T-helper 9 cell (primary cell): ENCODE data around the gene ATP2B2.

Experiments used
- DNase-seq: peaks from one replicate; pipeline ENCODE4 v3.0.0-alpha.2; 2020

The ATP2B2 gene

GRCh38 chr3:10528046-10528445, 22.7 kb upstream of the ATP2B2 start:
- DNase-seq: no peak

- no peak for DNase-seq
These were observed 22.1 kb upstream of the ATP2B2 start for GRCh38 chr3:10527295-10528001.

- DNase-seq: no peak
These were observed 21.0 kb upstream of the ATP2B2 start for GRCh38 chr3:10526366-10526765.

GRCh38 chr3:10524799-10525301, 19.5 kb upstream of the ATP2B2 start:
- no peak for DNase-seq

- DNase-seq: no peak
These were observed 18.9 kb upstream of the ATP2B2 start for GRCh38 chr3:10524270-10524669.

GRCh38 chr3:10523561-10523960, 18.2 kb upstream of the ATP2B2 start:
- DNase-seq: no peak

- DNase-seq: no peak
These were observed 17.4 kb upstream of the ATP2B2 start for GRCh38 chr3:10522646-10523303.

- no peak for DNase-seq
These were observed 16.5 kb upstream of the ATP2B2 start for GRCh38 chr3:10521772-10522441.

GRCh38 chr3:10520072-10520471, 14.7 kb upstream of the ATP2B2 start:
- no peak for DNase-seq

- no peak for DNase-seq
These were observed 13.8 kb upstream of the ATP2B2 start for GRCh38 chr3:10519236-10519635.

- no peak for DNase-seq
These were observed 13.2 kb upstream of the ATP2B2 start for GRCh38 chr3:10518506-10519150.

- no peak for DNase-seq
These were observed 12.2 kb upstream of the ATP2B2 start for GRCh38 chr3:10517627-10518026.

GRCh38 chr3:10516544-10517452, 11.4 kb upstream of the ATP2B2 start:
- DNase-seq: no peak

- DNase-seq: no peak
These were observed 10.6 kb upstream of the ATP2B2 start for GRCh38 chr3:10515884-10516495.

- no peak for DNase-seq
These were observed 10.0 kb upstream of the ATP2B2 start for GRCh38 chr3:10515396-10515795.

- no peak for DNase-seq
These were observed 9.2 kb upstream of the ATP2B2 start for GRCh38 chr3:10514407-10515069.

GRCh38 chr3:10513306-10513705, 7.9 kb upstream of the ATP2B2 start:
- DNase-seq: no peak

- no peak for DNase-seq
These were observed 7.3 kb upstream of the ATP2B2 start for GRCh38 chr3:10512687-10513086.

- DNase-seq: no peak
These were observed 6.6 kb upstream of the ATP2B2 start for GRCh38 chr3:10511809-10512494.

GRCh38 chr3:10510743-10511432, 5.5 kb upstream of the ATP2B2 start:
- DNase-seq: no peak
